HCT116 (cell line): ENCODE measurements around the gene BSG. TPM values are rescaled to one million over a fixed set of nuclear protein-coding genes. Genes with fewer than 3 reads are reported as not detected.

Experiments used
- ATAC-seq: fragments of 200-7000 bp; cut with Tn5 transposase; 2 replicates; pipeline ENCODE4 v1.9.1; 2020; ENCODE audit warnings: mild to moderate bottlenecking, moderate library complexity
- BruUV-seq: library from RNA; stranded (reverse); fragments of 400-500 nt; replicated peaks from 2 replicates; lab custom pipeline; 2021; lab: Mats Ljungman, UMichigan
- CTCF ChIA-PET: fragments of 300-600 bp; sonication (Branson Sonifier 250); formaldehyde crosslinking; loops from one replicate; lab custom pipeline; 2021; ENCODE audit warnings: antibody characterized with exemption; lab: Charles Lee
- POLR2A ChIA-PET: fragments of 300-600, 350-600 bp; sonication (Branson Sonifier 250); formaldehyde crosslinking; loops from one replicate; lab custom pipeline; 2021; ENCODE audit warnings: antibody characterized with exemption; lab: Charles Lee
- RAD21 ChIA-PET, 2 experiments: fragments of 300-600 bp; sonication (Branson Sonifier 250); formaldehyde crosslinking; loops; one replicate each; lab custom pipeline; 2023; ENCODE audit warnings: low total read pairs in 2 of 2; ENCODE audit not compliant: uncharacterized antibody in 2 of 2, unreplicated experiment in 2 of 2, low non-redundant PET in 1 of 2; lab: Charles Lee
- DNase-seq: peaks from one replicate; pipeline ENCODE4 v3.0.0-alpha.2; 2010; ENCODE audit warnings: low read depth, low spot score
- H2AFZ ChIP-seq: fragments of 200-600 bp; shearing (Covaris generic), sonication (generic); 2 replicates; pipeline ENCODE4 v1.6.1; 2017; ENCODE audit warnings: low read depth, mixed run types, mixed read lengths, antibody characterized with exemption, low read length; ENCODE audit not compliant: poor library complexity, severe bottlenecking
- H3K27ac ChIP-seq: 2 replicates; pipeline ENCODE4 v1.5.1; 2012; ENCODE audit warnings: low read depth, low read length
- H3K27me3 ChIP-seq: fragments of 200-600 bp; sonication (generic); 2 replicates; pipeline ENCODE4 v1.6.1; 2016; ENCODE audit warnings: mixed run types, low read length, mixed read lengths; ENCODE audit not compliant: insufficient read depth
- H3K36me3 ChIP-seq, 2 experiments: fragments of 200-500 bp in 1 of 2; fragments of 200-600 bp in 1 of 2; sonication (Bioruptor generic) in 1 of 2; sonication (generic) in 1 of 2; 2 replicates each; pipeline versions ENCODE4 v1.5.1 to v1.6.1; 2014 to 2016; ENCODE audit warnings: low read length in 2 of 2, inconsistent platforms in 1 of 2, mixed read lengths in 1 of 2, mixed run types in 1 of 2; ENCODE audit not compliant: insufficient read depth in 2 of 2, control insufficient read depth in 1 of 2
- H3K4me1 ChIP-seq, 2 experiments: fragments of 200-600 bp in 1 of 2; sonication (generic) in 1 of 2; 2 replicates each; pipeline versions ENCODE4 v1.5.1 to v1.6.1; 2012 to 2017; ENCODE audit warnings: low read length in 2 of 2, inconsistent platforms in 1 of 2, mild to moderate bottlenecking in 1 of 2, mixed read lengths in 1 of 2, mixed run types in 1 of 2, moderate library complexity in 1 of 2; ENCODE audit not compliant: insufficient read depth in 2 of 2, control insufficient read depth in 1 of 2
- H3K4me2 ChIP-seq: fragments of 200-600 bp; sonication (generic); 2 replicates; pipeline ENCODE4 v1.6.1; 2017; ENCODE audit warnings: mixed run types, low read length, mixed read lengths
- H3K4me3 ChIP-seq, 2 experiments: fragments of 200-600 bp in 1 of 2; sonication (generic) in 1 of 2; replicated peaks in 1 of 2; 2 replicates each; pipeline ENCODE4 v1.5.1; 2011 to 2016; ENCODE audit warnings: low read length in 2 of 2, control low read depth in 1 of 2, low read depth in 1 of 2, mild to moderate bottlenecking in 1 of 2, mixed read lengths in 1 of 2, mixed run types in 1 of 2
- H3K79me2 ChIP-seq: fragments of 200-600 bp; sonication (generic); 2 replicates; pipeline ENCODE4 v1.6.1; 2017; ENCODE audit warnings: mild to moderate bottlenecking, mixed run types, low read length, moderate library complexity, mixed read lengths; ENCODE audit not compliant: insufficient read depth
- H3K9ac ChIP-seq: fragments of 200-600 bp; sonication (generic); 2 replicates; pipeline ENCODE4 v1.6.1; 2016; ENCODE audit warnings: low read length, mixed read lengths
- H3K9me2 ChIP-seq: fragments of 200-600 bp; sonication (generic), shearing (Covaris generic); 2 replicates; pipeline ENCODE4 v1.6.1; 2017; ENCODE audit warnings: mixed run types, mild to moderate bottlenecking, moderate library complexity; ENCODE audit not compliant: insufficient read depth
- H3K9me3 ChIP-seq, 2 experiments: fragments of 200-500 bp in 1 of 2; fragments of 200-600 bp in 1 of 2; sonication (Bioruptor generic) in 1 of 2; sonication (generic) in 1 of 2; 2 replicates each; pipeline ENCODE4 v1.6.1; 2014 to 2017; ENCODE audit warnings: low read length in 2 of 2, mixed read lengths in 2 of 2, inconsistent platforms in 1 of 2, low read depth in 1 of 2, mild to moderate bottlenecking in 1 of 2, mixed run types in 1 of 2, moderate library complexity in 1 of 2; ENCODE audit not compliant: control insufficient read depth in 1 of 2, insufficient read depth in 1 of 2
- H4K20me1 ChIP-seq: fragments of 200-600 bp; sonication (generic), shearing (Covaris generic); 2 replicates; pipeline ENCODE4 v1.6.1; 2017; ENCODE audit warnings: mixed run types, mild to moderate bottlenecking, moderate library complexity; ENCODE audit not compliant: insufficient read depth
- ATF3 ChIP-seq: IDR thresholded peaks from 2 replicates; pipeline ENCODE4 v1.6.1; 2012
- CEBPB ChIP-seq: IDR thresholded peaks from 2 replicates; pipeline ENCODE4 v1.6.1; 2012; ENCODE audit warnings: low read depth
- EGR1 ChIP-seq: IDR thresholded peaks from 2 replicates; pipeline ENCODE4 v1.6.1; 2012; ENCODE audit warnings: low read depth
- EZH2phosphoT487 ChIP-seq: fragments of 200-600 bp; IDR thresholded peaks from 2 replicates; pipeline ENCODE4 v1.6.1; 2018; ENCODE audit warnings: antibody characterized with exemption, borderline replicate concordance
- FOSL1 ChIP-seq: IDR thresholded peaks from 2 replicates; pipeline ENCODE4 v1.6.1; 2012; ENCODE audit warnings: low read depth
- JUND ChIP-seq: IDR thresholded peaks from 2 replicates; pipeline ENCODE4 v1.6.1; 2012
- POLR2A ChIP-seq: IDR thresholded peaks from 2 replicates; pipeline ENCODE4 v1.7.0; 2011; ENCODE audit warnings: borderline replicate concordance; ENCODE audit not compliant: insufficient read depth, insufficient read length; ENCODE audit errors: extremely low read depth
- POLR2AphosphoS5 ChIP-seq: IDR thresholded peaks from 2 replicates; pipeline ENCODE4 v1.6.1; 2011; ENCODE audit warnings: mild to moderate bottlenecking, low read depth, low read length, moderate library complexity
- RAD21 ChIP-seq: IDR thresholded peaks from 2 replicates; pipeline ENCODE4 v1.6.1; 2012; ENCODE audit warnings: low read depth, mild to moderate bottlenecking
- SIN3A ChIP-seq: IDR thresholded peaks from 2 replicates; pipeline ENCODE4 v1.6.1; 2012; ENCODE audit warnings: low read depth
- SP1 ChIP-seq: IDR thresholded peaks from 2 replicates; pipeline ENCODE4 v1.6.1; 2012; ENCODE audit warnings: low read depth
- SRF ChIP-seq: IDR thresholded peaks from 2 replicates; pipeline ENCODE4 v1.6.1; 2012; ENCODE audit warnings: low read depth
- TCF7L2 ChIP-seq: IDR thresholded peaks from 2 replicates; pipeline ENCODE4 v1.7.0; 2011; ENCODE audit warnings: borderline replicate concordance, inconsistent platforms; ENCODE audit not compliant: insufficient read depth, insufficient read length; ENCODE audit errors: extremely low read depth
- YY1 ChIP-seq: IDR thresholded peaks from 2 replicates; pipeline ENCODE4 v1.6.1; 2011; ENCODE audit warnings: low read length, low read depth, moderate library complexity, mild to moderate bottlenecking; ENCODE audit not compliant: insufficient replicate concordance; ENCODE audit errors: extremely low read depth
- ZBTB33 ChIP-seq: IDR thresholded peaks from 2 replicates; pipeline ENCODE4 v1.6.1; 2011; ENCODE audit warnings: mild to moderate bottlenecking, low read length, moderate library complexity; ENCODE audit not compliant: insufficient replicate concordance; ENCODE audit errors: extremely low read depth
- ZFX ChIP-seq: fragments of 450-650 bp; IDR thresholded peaks from 2 replicates; pipeline ENCODE4 v1.6.1; 2017
- ZNF274 ChIP-seq: fragments of 200-500 bp; sonication (Bioruptor generic); IDR thresholded peaks from 2 replicates; pipeline ENCODE4 v1.6.1; 2014; ENCODE audit warnings: mild to moderate bottlenecking, low read depth, low read length, inconsistent platforms
- intact Hi-C: fragments of 100-400 bp; cut with micrococcal nuclease; formaldehyde crosslinking; loops from 2 replicates; pipeline ENCODE4 v1.10.0; 2022
- total RNA-seq: library from RNA; stranded (reverse); gene quantifications from one replicate; pipeline ENCODE4 v1.2.1, GENCODE V29; 2021; ENCODE audit not compliant: unreplicated experiment
- TF ChIP-seq, protein P1 (sequence below): IDR thresholded peaks from 2 replicates; pipeline ENCODE4 v1.6.1; 2012; ENCODE audit warnings: low read depth
- TF ChIP-seq, protein P2 (sequence below): IDR thresholded peaks from 2 replicates; pipeline ENCODE4 v1.6.1; 2012
- TF ChIP-seq, protein P3 (sequence below), 3 experiments: fragments of 200-600 bp in 1 of 3; sonication (generic) in 1 of 3; IDR thresholded peaks in 2 of 3; conservative IDR thresholded peaks in 1 of 3; 2 replicates each; pipeline ENCODE4 v1.5.1; 2012 to 2017; ENCODE audit warnings: low read depth in 2 of 3, low read length in 2 of 3, antibody characterized with exemption in 1 of 3, borderline replicate concordance in 1 of 3, control low read depth in 1 of 3, mild to moderate bottlenecking in 1 of 3, mixed read lengths in 1 of 3, mixed run types in 1 of 3, moderate library complexity in 1 of 3; ENCODE audit not compliant: insufficient read depth in 1 of 3

BSG gene
- total RNA-seq, 1 experiment from 2014 or later = 603 TPM

GRCh38 chr19:589693-590395, 17.4 kb downstream of the BSG start, which contains the start of gene HCN2:
Gene HCN2, plus strand, starts transcription at chr19:589881. Its CDS starts 65 bp downstream, at chr19:589946.
- ATAC-seq = no peak
- CTCF ChIA-PET = no interaction called here
- TF ChIP-seq EGR1 (no peak), YY1 (no peak), TCF7L2 (no peak), SIN3A (no peak), ATF3 (no peak), RAD21 (no peak), ZFX (no peak), JUND (no peak), POLR2AphosphoS5 (no peak), FOSL1 (no peak), SRF (no peak), POLR2A (no peak), ZNF274 (no peak), EZH2phosphoT487 (no peak), ZBTB33 (no peak), SP1 (no peak), CEBPB (no peak)
- TF ChIP-seq, protein P1, sequence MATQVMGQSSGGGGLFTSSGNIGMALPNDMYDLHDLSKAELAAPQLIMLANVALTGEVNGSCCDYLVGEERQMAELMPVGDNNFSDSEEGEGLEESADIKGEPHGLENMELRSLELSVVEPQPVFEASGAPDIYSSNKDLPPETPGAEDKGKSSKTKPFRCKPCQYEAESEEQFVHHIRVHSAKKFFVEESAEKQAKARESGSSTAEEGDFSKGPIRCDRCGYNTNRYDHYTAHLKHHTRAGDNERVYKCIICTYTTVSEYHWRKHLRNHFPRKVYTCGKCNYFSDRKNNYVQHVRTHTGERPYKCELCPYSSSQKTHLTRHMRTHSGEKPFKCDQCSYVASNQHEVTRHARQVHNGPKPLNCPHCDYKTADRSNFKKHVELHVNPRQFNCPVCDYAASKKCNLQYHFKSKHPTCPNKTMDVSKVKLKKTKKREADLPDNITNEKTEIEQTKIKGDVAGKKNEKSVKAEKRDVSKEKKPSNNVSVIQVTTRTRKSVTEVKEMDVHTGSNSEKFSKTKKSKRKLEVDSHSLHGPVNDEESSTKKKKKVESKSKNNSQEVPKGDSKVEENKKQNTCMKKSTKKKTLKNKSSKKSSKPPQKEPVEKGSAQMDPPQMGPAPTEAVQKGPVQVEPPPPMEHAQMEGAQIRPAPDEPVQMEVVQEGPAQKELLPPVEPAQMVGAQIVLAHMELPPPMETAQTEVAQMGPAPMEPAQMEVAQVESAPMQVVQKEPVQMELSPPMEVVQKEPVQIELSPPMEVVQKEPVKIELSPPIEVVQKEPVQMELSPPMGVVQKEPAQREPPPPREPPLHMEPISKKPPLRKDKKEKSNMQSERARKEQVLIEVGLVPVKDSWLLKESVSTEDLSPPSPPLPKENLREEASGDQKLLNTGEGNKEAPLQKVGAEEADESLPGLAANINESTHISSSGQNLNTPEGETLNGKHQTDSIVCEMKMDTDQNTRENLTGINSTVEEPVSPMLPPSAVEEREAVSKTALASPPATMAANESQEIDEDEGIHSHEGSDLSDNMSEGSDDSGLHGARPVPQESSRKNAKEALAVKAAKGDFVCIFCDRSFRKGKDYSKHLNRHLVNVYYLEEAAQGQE = no peak
- TF ChIP-seq, protein P2, sequence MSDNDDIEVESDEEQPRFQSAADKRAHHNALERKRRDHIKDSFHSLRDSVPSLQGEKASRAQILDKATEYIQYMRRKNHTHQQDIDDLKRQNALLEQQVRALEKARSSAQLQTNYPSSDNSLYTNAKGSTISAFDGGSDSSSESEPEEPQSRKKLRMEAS = no peak
- TF ChIP-seq, protein P3, sequence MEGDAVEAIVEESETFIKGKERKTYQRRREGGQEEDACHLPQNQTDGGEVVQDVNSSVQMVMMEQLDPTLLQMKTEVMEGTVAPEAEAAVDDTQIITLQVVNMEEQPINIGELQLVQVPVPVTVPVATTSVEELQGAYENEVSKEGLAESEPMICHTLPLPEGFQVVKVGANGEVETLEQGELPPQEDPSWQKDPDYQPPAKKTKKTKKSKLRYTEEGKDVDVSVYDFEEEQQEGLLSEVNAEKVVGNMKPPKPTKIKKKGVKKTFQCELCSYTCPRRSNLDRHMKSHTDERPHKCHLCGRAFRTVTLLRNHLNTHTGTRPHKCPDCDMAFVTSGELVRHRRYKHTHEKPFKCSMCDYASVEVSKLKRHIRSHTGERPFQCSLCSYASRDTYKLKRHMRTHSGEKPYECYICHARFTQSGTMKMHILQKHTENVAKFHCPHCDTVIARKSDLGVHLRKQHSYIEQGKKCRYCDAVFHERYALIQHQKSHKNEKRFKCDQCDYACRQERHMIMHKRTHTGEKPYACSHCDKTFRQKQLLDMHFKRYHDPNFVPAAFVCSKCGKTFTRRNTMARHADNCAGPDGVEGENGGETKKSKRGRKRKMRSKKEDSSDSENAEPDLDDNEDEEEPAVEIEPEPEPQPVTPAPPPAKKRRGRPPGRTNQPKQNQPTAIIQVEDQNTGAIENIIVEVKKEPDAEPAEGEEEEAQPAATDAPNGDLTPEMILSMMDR (IDR thresholded peaks at IDR 0.05 in 2 of 3, conservative IDR thresholded peaks at IDR 0.05 in 1 of 3; ENCODE audit: borderline replicate concordance in 1 of 3, insufficient read depth in 1 of 3, low read depth in 2 of 3, low read length in 2 of 3) = no peak
- TF ChIP-seq, all 23 proteins: peak for 0
- Histone ChIP-seq H4K20me1 (no peaks in the 10 kb centered on the region), H2AFZ (no peak within 1 kb of the TSS), H3K36me3 (no peaks in the 10 kb centered on the region), H3K9me2 (no peaks in the 10 kb centered on the region), H3K9me3 (no peaks in the 10 kb centered on the region), H3K27ac (no peak within 1 kb of the TSS; the same call in 1 of the 2 replicates), H3K9ac (peak within 1 kb of the TSS; percentile 35), H3K79me2 (no peaks in the 10 kb centered on the region), H3K4me3 (peak within 1 kb of the TSS in 1 of 2 experiments; percentile 51; a peak in 2 of 4 replicates), H3K4me2 (peak within 1 kb of the TSS; percentile 83), H3K27me3 (no peaks in the 10 kb centered on the region), H3K4me1 (peaks cover 15 to 22% of the 10 kb centered on the region in 2 experiments)
- BruUV-seq = no TSS peak
- ChIA-PET POLR2A (no interaction called here), RAD21 (no interaction called here)
- DNase-seq = no peak
- intact Hi-C loops = loop anchor here (2.0 kb wide), 1 partner anchor 145 kb away; no protein-coding TSS in a partner anchor
